Measurements from ENCODE around the gene SLAIN1.
"Not testable (repeated sequence)": the region's sequence is repeated elsewhere in the genome, so short reads cannot be mapped to it uniquely, and the experiment has no call there.

- TF ChIP-seq CTCF (IDR thresholded peaks at IDR 0.05); EP300 (IDR thresholded peaks at IDR 0.05; ENCODE audit: low read depth): not testable (repeated sequence)
Observed at GRCh38 chr13:77662301-77662700, 35.2 kb upstream of the SLAIN1 start.

All from transverse colon (tissue), 3 donors.